ENCODE results near the gene RPL37.

RPL37 gene

GRCh38 chr5:40853632-40854192 is 18.7 kb upstream of the RPL37 start:
- no peaks in the 10 kb centered on the region for H3K36me3 ChIP-seq (ENCODE audit: insufficient read depth, low read length)
- peaks cover 2% of the 10 kb centered on the region for H3K27me3 ChIP-seq (ENCODE audit: insufficient read depth, low read length)
- H3K4me1 ChIP-seq (ENCODE audit: insufficient read depth, low read length) = no peaks in the 10 kb centered on the region
- H3K9me3 ChIP-seq (ENCODE audit: low read length) = no peaks in the 10 kb centered on the region
- no peak overlapping the region for H2AFZ ChIP-seq (ENCODE audit: low read depth, low read length)
- no peak overlapping the region for H3K4me3 ChIP-seq (ENCODE audit: low read length)

GRCh38 chr5:40847525-40847924 is 12.5 kb upstream of the RPL37 start:
- Histone ChIP-seq H3K4me1 (ENCODE audit: insufficient read depth, low read length) (no peaks in the 10 kb centered on the region), H3K27me3 (ENCODE audit: insufficient read depth, low read length) (peaks cover 9% of the 10 kb centered on the region), H2AFZ (ENCODE audit: low read depth, low read length) (no peak overlapping the region), H3K36me3 (ENCODE audit: insufficient read depth, low read length) (no peaks in the 10 kb centered on the region), H3K4me3 (ENCODE audit: low read length) (no peak overlapping the region), H3K9me3 (ENCODE audit: low read length) (no peaks in the 10 kb centered on the region)

- Histone ChIP-seq H3K36me3 (ENCODE audit: insufficient read depth, low read length) (no peaks in the 10 kb centered on the region), H3K9me3 (ENCODE audit: low read length) (no peaks in the 10 kb centered on the region), H3K4me1 (ENCODE audit: insufficient read depth, low read length) (no peaks in the 10 kb centered on the region), H3K4me3 (ENCODE audit: low read length) (no peak overlapping the region), H3K27me3 (ENCODE audit: insufficient read depth, low read length) (peaks cover 9% of the 10 kb centered on the region), H2AFZ (ENCODE audit: low read depth, low read length) (no peak overlapping the region)
Observed at GRCh38 chr5:40846371-40846770, 11.3 kb upstream of the RPL37 start.

- H3K4me1 ChIP-seq (ENCODE audit: insufficient read depth, low read length) = no peaks in the 10 kb centered on the region
- H3K27me3 ChIP-seq (ENCODE audit: insufficient read depth, low read length) = peaks cover 9% of the 10 kb centered on the region
- no peak overlapping the region for H3K4me3 ChIP-seq (ENCODE audit: low read length)
- no peak overlapping the region for H2AFZ ChIP-seq (ENCODE audit: low read depth, low read length)
- H3K36me3 ChIP-seq (ENCODE audit: insufficient read depth, low read length) = no peaks in the 10 kb centered on the region
- no peaks in the 10 kb centered on the region for H3K9me3 ChIP-seq (ENCODE audit: low read length)
Observed at GRCh38 chr5:40844565-40844964, 9.5 kb upstream of the RPL37 start.

GRCh38 chr5:40842351-40842750 is 7.3 kb upstream of the RPL37 start:
- no peaks in the 10 kb centered on the region for H3K36me3 ChIP-seq (ENCODE audit: insufficient read depth, low read length)
- H3K27me3 ChIP-seq (ENCODE audit: insufficient read depth, low read length) = peaks cover 9% of the 10 kb centered on the region
- H3K4me1 ChIP-seq (ENCODE audit: insufficient read depth, low read length) = no peaks in the 10 kb centered on the region
- H3K4me3 ChIP-seq (ENCODE audit: low read length) = no peak overlapping the region
- H3K9me3 ChIP-seq (ENCODE audit: low read length) = no peaks in the 10 kb centered on the region
- H2AFZ ChIP-seq (ENCODE audit: low read depth, low read length) = no peak overlapping the region

- no peak within 1 kb of the TSS for H3K4me3 ChIP-seq (ENCODE audit: low read length)
Observed at GRCh38 chr5:40841068-40841805, 6.2 kb upstream of the RPL37 start, which contains the start of gene CARD6. CARD6 (plus strand) TSS chr5:40841367; CDS start chr5:40841383, 16 bp downstream.

GRCh38 chr5:40838086-40838485 is 3.1 kb upstream of the RPL37 start:
- H3K9me3 ChIP-seq (ENCODE audit: low read length) = no peaks in the 10 kb centered on the region
- no peak overlapping the region for H2AFZ ChIP-seq (ENCODE audit: low read depth, low read length)
- peaks cover 2% of the 10 kb centered on the region for H3K27me3 ChIP-seq (ENCODE audit: insufficient read depth, low read length)
- H3K36me3 ChIP-seq (ENCODE audit: insufficient read depth, low read length) = peaks cover 14% of the 10 kb centered on the region
- peaks cover 13% of the 10 kb centered on the region for H3K4me1 ChIP-seq (ENCODE audit: insufficient read depth, low read length)
- no peak overlapping the region for H3K4me3 ChIP-seq (ENCODE audit: low read length)

More at GRCh38 chr5:40841068-40841805, 6.2 kb upstream of the RPL37 start, which contains the start of gene CARD6:
- H3K36me3 ChIP-seq (ENCODE audit: insufficient read depth, low read length) = no peaks in the 10 kb centered on the region
- peaks cover 9% of the 10 kb centered on the region for H3K27me3 ChIP-seq (ENCODE audit: insufficient read depth, low read length)
- no peaks in the 10 kb centered on the region for H3K9me3 ChIP-seq (ENCODE audit: low read length)
- H3K4me1 ChIP-seq (ENCODE audit: insufficient read depth, low read length) = no peaks in the 10 kb centered on the region
- no peak within 1 kb of the TSS for H2AFZ ChIP-seq (ENCODE audit: low read depth, low read length)

GRCh38 chr5:40834391-40834848 is 602 bp downstream of the RPL37 start:
- Histone ChIP-seq H2AFZ (ENCODE audit: low read depth, low read length) (no peak overlapping the region), H3K4me1 (ENCODE audit: insufficient read depth, low read length) (peaks cover 16% of the 10 kb centered on the region), H3K27me3 (ENCODE audit: insufficient read depth, low read length) (no peaks in the 10 kb centered on the region), H3K9me3 (ENCODE audit: low read length) (no peaks in the 10 kb centered on the region), H3K4me3 (ENCODE audit: low read length) (peak overlapping the region; percentile 97), H3K36me3 (ENCODE audit: insufficient read depth, low read length) (peaks cover 48% of the 10 kb centered on the region)

GRCh38 chr5:40833712-40834229 is 1.3 kb downstream of the RPL37 start:
- Histone ChIP-seq H3K27me3 (ENCODE audit: insufficient read depth, low read length) (no peaks in the 10 kb centered on the region), H3K4me3 (ENCODE audit: low read length) (peak overlapping the region; percentile 97), H3K9me3 (ENCODE audit: low read length) (no peaks in the 10 kb centered on the region), H2AFZ (ENCODE audit: low read depth, low read length) (no peak overlapping the region), H3K4me1 (ENCODE audit: insufficient read depth, low read length) (peaks cover 16% of the 10 kb centered on the region), H3K36me3 (ENCODE audit: insufficient read depth, low read length) (peaks cover 55% of the 10 kb centered on the region)

GRCh38 chr5:40832345-40832744 is 2.7 kb downstream of the RPL37 start:
- H3K36me3 ChIP-seq (ENCODE audit: insufficient read depth, low read length) = peaks cover 69% of the 10 kb centered on the region

GRCh38 chr5:40831346-40832210 is 3.4 kb downstream of the RPL37 start:
- Histone ChIP-seq H2AFZ (ENCODE audit: low read depth, low read length) (no peak overlapping the region), H3K9me3 (ENCODE audit: low read length) (no peaks in the 10 kb centered on the region), H3K4me1 (ENCODE audit: insufficient read depth, low read length) (peaks cover 16% of the 10 kb centered on the region), H3K4me3 (ENCODE audit: low read length) (no peak overlapping the region), H3K36me3 (ENCODE audit: insufficient read depth, low read length) (peaks cover 76% of the 10 kb centered on the region), H3K27me3 (ENCODE audit: insufficient read depth, low read length) (no peaks in the 10 kb centered on the region)

More at GRCh38 chr5:40832345-40832744, 2.7 kb downstream of the RPL37 start:
- no peak overlapping the region for H3K4me3 ChIP-seq (ENCODE audit: low read length)
- H3K27me3 ChIP-seq (ENCODE audit: insufficient read depth, low read length) = no peaks in the 10 kb centered on the region
- H3K4me1 ChIP-seq (ENCODE audit: insufficient read depth, low read length) = peaks cover 16% of the 10 kb centered on the region
- no peaks in the 10 kb centered on the region for H3K9me3 ChIP-seq (ENCODE audit: low read length)
- no peak overlapping the region for H2AFZ ChIP-seq (ENCODE audit: low read depth, low read length)

GRCh38 chr5:40829748-40830533 is 5.1 kb downstream of the RPL37 start:
- H3K27me3 ChIP-seq (ENCODE audit: insufficient read depth, low read length) = no peaks in the 10 kb centered on the region
- no peak overlapping the region for H2AFZ ChIP-seq (ENCODE audit: low read depth, low read length)
- peaks cover 80% of the 10 kb centered on the region for H3K36me3 ChIP-seq (ENCODE audit: insufficient read depth, low read length)
- peaks cover 14% of the 10 kb centered on the region for H3K4me1 ChIP-seq (ENCODE audit: insufficient read depth, low read length)
- H3K4me3 ChIP-seq (ENCODE audit: low read length) = no peak overlapping the region
- no peaks in the 10 kb centered on the region for H3K9me3 ChIP-seq (ENCODE audit: low read length)

Measured in neuron (in vitro differentiated cells).